ENCODE data around the gene AKR1C4.

Gene AKR1C4

GRCh38 chr10:5196702-5197113, at the start of gene AKR1C4:
Gene AKR1C4 (plus strand): TSS chr10:5196837. CDS start chr10:5196868, 31 bp downstream.
- no peak for ATAC-seq
- TF ChIP-seq PATZ1 (CRISPR knock-in tag; IDR thresholded peaks at IDR 0.05; ENCODE audit: borderline replicate concordance) (no peak), POU6F1 (CRISPR knock-in tag; IDR thresholded peaks at IDR 0.05; ENCODE audit: borderline replicate concordance, low read depth) (no peak), ZNF8 (CRISPR knock-in tag; IDR thresholded peaks at IDR 0.05) (no peak), ZC3H10 (CRISPR knock-in tag; IDR thresholded peaks at IDR 0.05) (no peak), RARB (CRISPR knock-in tag; IDR thresholded peaks at IDR 0.05) (no peak), ARNTL (CRISPR knock-in tag; IDR thresholded peaks at IDR 0.05; ENCODE audit: borderline replicate concordance, low read depth) (no peak), ESRRG (CRISPR knock-in tag; IDR thresholded peaks at IDR 0.05) (no peak), ZFP3 (CRISPR knock-in tag; IDR thresholded peaks at IDR 0.05) (no peak), CREB5 (CRISPR knock-in tag; IDR thresholded peaks at IDR 0.05; ENCODE audit: low read depth) (no peak), ISL1 (CRISPR knock-in tag; IDR thresholded peaks at IDR 0.05) (no peak), TSHZ2 (CRISPR knock-in tag; IDR thresholded peaks at IDR 0.05) (no peak), CSRNP3 (CRISPR knock-in tag; IDR thresholded peaks at IDR 0.05) (no peak)

GRCh38 chr10:5146920-5147254, 49.8 kb upstream of the AKR1C4 start:
- no peak for ATAC-seq
- TF ChIP-seq ESRRG (CRISPR knock-in tag; IDR thresholded peaks at IDR 0.05) (no peak), GLIS3 (CRISPR knock-in tag; IDR thresholded peaks at IDR 0.05) (no peak), SNAI2 (CRISPR knock-in tag; IDR thresholded peaks at IDR 0.05) (no peak), TCF4 (CRISPR knock-in tag; IDR thresholded peaks at IDR 0.05; ENCODE audit: borderline replicate concordance) (no peak), CSDC2 (CRISPR knock-in tag; IDR thresholded peaks at IDR 0.05) (no peak), ZFP30 (CRISPR knock-in tag; IDR thresholded peaks at IDR 0.05) (no peak), ISL1 (CRISPR knock-in tag; IDR thresholded peaks at IDR 0.05) (no peak), PATZ1 (CRISPR knock-in tag; IDR thresholded peaks at IDR 0.05; ENCODE audit: borderline replicate concordance) (no peak), ZNF8 (CRISPR knock-in tag; IDR thresholded peaks at IDR 0.05) (no peak), ZFP3 (CRISPR knock-in tag; IDR thresholded peaks at IDR 0.05) (no peak), TOX (CRISPR knock-in tag; IDR thresholded peaks at IDR 0.05; ENCODE audit: borderline replicate concordance) (no peak), ZNF565 (CRISPR knock-in tag; conservative IDR thresholded peaks at IDR 0.05; ENCODE audit: low read depth) (no peak), POU6F1 (CRISPR knock-in tag; IDR thresholded peaks at IDR 0.05; ENCODE audit: borderline replicate concordance, low read depth) (no peak), PPARA (CRISPR knock-in tag; IDR thresholded peaks at IDR 0.05; ENCODE audit: borderline replicate concordance) (no peak), BACH2 (CRISPR knock-in tag; IDR thresholded peaks at IDR 0.05; ENCODE audit: borderline replicate concordance) (no peak), CSRNP3 (CRISPR knock-in tag; IDR thresholded peaks at IDR 0.05) (no peak)

Data from SK-N-SH treated with all-trans-retinoic acid at 6 μM for 48 hours (cell line).